Right lobe of liver (tissue), 4 donors: Measurements from ENCODE around the gene RPS6KA2.
"Not testable (repeated sequence)": the region's sequence is repeated elsewhere in the genome, so short reads cannot be mapped to it uniquely, and the experiment has no call there.

Experiments
- CTCF ChIP-seq, 4 donors: fragments of 200-600 bp in 3 of 4; fragments of 450-650 bp in 1 of 4; IDR thresholded peaks; one replicate each; pipeline versions ENCODE4 v1.5.1 to v1.8.0; 2016 to 2022; ENCODE audit warnings: antibody characterized with exemption in 4 of 4, mild to moderate bottlenecking in 2 of 4
- POLR2A ChIP-seq: fragments of 450-650 bp; IDR thresholded peaks from one replicate; pipeline ENCODE4 v1.6.1; 2017; ENCODE audit warnings: antibody characterized with exemption, mild to moderate bottlenecking
- donor health status: DM: no; HTN: no; CAD: no.
- donor health status: DM: no; HTN: no; CAD: no.
- donor health status: DM: no; HTN: yes; CAD: no.

- not testable (repeated sequence) for TF ChIP-seq CTCF (IDR thresholded peaks at IDR 0.05); POLR2A
Observed at GRCh38 chr6:166581801-166582200, 45.2 kb downstream of the RPS6KA2 start.
